Activated naive CD8-positive, alpha-beta T cell treated with anti-CD3 and anti-CD28 coated beads, Interleukin-2, amount 50 U/mL, for 16 hours (primary cell): ENCODE results near the gene OPCML.

Experiments
- DNase-seq: peaks from one replicate; pipeline ENCODE4 v3.0.0-alpha.2; 2020; ENCODE audit warnings: low read depth, low spot score

The OPCML gene

GRCh38 chr11:132367293-132367692 is 1165.0 kb downstream of the OPCML start:
- no peak for DNase-seq

GRCh38 chr11:132365650-132366049 is 1166.7 kb downstream of the OPCML start:
- no peak for DNase-seq
